ENCODE data around the gene NASP. TPM values are rescaled to one million over a fixed set of nuclear protein-coding genes. Genes with fewer than 3 reads are reported as not detected.
A peak's percentile ranks its signal among the peaks of the same experiment; 100 is the strongest.

Gene NASP, protein sequence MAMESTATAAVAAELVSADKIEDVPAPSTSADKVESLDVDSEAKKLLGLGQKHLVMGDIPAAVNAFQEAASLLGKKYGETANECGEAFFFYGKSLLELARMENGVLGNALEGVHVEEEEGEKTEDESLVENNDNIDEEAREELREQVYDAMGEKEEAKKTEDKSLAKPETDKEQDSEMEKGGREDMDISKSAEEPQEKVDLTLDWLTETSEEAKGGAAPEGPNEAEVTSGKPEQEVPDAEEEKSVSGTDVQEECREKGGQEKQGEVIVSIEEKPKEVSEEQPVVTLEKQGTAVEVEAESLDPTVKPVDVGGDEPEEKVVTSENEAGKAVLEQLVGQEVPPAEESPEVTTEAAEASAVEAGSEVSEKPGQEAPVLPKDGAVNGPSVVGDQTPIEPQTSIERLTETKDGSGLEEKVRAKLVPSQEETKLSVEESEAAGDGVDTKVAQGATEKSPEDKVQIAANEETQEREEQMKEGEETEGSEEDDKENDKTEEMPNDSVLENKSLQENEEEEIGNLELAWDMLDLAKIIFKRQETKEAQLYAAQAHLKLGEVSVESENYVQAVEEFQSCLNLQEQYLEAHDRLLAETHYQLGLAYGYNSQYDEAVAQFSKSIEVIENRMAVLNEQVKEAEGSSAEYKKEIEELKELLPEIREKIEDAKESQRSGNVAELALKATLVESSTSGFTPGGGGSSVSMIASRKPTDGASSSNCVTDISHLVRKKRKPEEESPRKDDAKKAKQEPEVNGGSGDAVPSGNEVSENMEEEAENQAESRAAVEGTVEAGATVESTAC
- total RNA-seq = 88.2 and 114 TPM in 2 replicates

DNA sequence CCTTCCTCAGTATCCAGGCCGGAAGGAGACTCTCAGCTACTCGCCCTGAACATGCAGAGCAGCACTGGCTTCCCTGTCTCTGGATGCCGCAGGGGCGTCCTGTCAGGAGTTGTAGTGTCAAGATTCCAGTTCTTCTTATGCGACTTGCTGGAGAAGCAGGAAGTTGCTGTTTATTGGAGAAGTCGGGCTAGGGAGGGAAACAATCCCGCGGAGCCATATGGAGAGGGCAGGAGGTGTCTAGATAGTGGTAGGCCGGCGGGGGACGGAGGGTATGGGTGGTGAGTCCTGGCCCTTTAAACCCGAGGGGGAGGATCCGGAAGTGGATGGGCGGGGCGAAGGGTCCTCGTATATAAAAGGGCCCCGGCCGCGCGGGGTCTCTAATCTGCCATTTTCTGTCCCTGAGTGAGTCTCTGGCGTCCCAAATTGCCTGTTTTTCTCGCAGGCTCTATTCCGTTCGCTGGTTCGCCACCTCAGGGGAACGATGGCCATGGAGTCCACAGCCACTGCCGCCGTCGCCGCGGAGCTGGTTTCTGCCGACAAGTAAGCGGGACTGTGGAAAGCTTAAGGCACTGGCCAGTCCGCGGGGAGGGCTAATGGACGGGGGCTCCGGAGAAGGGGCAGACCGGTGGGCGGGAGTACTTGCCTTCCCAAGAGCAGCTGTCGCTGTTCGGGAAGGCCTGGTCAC is at the start of gene NASP:
Gene NASP, plus strand, starts transcription at position 376 of the 685 bp plus-strand sequence. Its CDS starts 106 bp downstream, at position 482.
- peak; percentile 85 for DNase-seq

DNA sequence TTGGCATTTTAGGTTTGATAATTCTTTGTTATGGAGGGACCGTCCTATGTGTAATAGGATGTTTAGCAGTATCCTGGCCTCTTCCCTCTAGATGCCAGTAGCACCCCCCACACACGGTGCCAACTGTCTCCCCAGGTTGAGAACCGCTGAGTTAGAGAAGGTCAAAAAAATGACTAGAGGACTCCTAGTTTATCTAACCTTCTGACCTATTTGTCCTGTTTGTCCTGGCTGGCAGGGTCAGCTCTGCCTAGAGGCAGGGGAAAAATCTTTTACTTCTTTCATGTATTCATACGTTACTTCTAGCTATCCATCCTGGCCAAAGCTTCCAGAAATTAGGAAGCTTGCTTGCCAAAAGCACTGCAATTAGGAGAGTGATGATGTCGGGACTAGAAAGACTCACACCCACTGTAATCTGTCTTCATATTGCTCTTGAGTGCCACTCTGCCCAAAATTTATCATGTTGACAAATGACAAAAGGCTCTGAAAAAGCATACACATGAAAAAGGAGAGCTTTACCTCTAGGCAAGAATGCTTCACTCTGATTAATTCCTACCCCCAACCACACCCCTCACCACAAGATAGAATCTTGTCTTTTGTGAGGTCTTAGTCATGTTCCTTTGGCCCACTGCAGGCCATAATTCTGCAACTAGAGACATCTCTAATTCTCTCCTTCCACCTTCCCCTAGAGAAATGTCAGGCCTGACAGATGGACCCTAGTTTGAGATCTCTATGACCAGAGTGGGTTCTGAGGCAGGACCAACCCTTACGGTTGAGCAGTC is 47.7 kb upstream of the NASP start:
- DNase-seq = no peak

DNA sequence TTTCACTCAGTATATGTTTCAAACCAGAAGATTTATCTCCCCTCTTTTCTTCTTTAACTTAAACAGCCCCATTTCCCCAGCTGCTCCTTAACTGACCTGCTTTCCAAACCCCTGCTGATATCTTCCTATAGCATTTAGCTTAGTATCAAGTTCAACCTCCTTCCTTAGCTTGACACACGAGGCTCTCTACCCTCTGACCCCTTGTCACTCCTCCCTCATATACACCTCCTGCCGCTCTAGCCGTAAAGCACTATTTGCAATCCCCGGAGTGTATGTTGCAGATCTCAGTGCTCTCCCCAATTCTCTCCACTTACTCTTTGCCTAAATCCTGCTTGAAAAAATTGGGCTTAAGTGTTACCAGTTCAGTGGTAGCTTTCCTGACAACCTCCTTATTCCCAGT is 47.0 kb upstream of the NASP start:
- no peak for DNase-seq

DNA sequence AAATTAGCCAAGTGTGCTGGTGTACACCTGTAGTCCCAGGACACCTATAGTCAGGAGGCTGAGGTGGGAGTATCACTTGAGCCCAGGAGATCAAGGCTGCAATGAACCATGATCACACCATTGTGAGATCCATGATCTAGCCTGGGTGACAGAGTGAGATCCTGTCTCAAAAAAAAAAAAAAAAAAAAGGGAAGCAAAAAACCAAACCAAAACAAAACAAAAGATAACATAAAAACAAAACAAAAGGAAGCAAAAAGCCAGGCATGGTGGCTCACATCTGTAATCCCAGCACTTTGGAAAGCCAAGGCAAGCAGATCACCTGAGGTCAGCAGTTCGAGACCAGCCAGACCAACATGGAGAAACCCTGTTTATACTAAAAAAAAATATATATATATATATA is 42.6 kb upstream of the NASP start:
- DNase-seq = no peak

DNA sequence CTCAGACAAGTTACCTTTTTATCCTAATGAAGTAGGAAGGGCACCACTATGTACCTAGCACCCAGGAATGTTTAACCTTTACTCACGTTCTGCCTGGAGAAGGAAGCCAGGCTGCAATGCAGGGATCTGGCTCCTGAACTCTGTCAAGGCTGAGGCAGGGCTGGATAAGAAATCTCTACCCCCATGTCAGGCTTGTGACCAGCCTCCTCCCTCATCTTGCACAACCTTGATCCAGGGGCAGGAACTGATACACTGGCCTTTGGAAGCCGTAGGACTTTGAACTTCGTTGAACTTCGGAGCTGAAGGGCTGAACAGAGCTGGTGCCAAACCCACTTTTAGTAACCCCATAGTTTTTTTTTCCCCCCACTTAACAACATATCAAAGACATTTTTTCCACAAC is 41.2 kb upstream of the NASP start:
- no peak for DNase-seq

DNA sequence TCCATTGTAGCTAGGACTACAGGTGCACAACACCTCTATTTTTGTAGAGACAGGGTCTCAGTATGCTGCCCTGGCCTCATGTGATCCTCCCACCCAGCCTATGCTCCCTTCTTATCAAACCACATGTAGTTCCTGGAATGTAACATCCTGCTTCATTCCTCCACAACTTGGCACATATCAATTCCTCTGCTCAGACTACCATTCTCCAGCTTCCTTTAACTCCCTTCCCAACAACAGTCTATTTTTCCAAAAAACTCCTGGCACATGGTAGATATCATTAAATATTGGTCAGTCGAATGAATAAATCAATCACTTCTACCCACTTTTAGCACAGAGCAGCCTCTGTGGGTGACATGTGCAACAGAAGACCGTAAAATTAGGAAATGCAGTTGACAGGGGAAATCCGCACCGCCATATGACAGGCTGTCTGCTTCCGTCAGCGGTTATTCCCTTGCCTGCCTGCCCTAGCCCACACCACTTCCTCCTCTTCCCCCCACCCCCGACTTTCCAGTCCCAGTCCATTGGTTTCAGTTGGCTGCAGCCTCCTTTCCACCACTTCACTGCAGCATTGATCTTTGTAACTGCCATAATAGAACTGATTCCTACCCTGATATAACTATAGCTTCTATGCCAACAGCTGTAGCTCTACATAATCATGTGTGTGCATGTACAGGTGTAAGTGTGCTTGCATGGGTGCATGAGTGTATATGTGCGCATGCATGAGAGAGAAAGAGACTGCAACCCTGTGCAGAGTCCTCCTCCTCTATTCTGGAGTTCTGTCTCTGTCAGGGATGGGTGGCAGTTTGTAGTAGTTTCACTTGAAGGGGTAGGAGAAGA is 40.0 kb upstream of the NASP start:
- peak; percentile 76 for DNase-seq

DNA sequence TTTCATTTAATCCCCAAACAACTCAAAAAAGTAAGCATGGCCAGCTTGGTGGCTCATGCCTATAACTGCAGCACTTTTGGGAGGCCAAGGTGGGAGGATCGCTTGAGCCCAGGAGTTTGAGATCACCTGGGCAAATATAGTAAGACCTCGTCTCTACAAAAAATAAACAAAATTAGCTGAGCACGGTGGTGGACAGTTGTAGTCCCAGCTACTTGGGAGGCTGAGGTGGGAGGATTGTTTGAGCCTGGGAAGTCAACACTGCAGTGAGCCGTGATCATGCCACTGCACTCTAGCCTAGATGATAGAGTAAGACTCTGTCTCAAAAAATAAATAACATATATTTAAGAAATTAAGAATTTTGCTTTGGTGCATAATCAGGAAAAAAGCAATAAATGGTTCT is 39.3 kb upstream of the NASP start:
- DNase-seq = no peak

DNA sequence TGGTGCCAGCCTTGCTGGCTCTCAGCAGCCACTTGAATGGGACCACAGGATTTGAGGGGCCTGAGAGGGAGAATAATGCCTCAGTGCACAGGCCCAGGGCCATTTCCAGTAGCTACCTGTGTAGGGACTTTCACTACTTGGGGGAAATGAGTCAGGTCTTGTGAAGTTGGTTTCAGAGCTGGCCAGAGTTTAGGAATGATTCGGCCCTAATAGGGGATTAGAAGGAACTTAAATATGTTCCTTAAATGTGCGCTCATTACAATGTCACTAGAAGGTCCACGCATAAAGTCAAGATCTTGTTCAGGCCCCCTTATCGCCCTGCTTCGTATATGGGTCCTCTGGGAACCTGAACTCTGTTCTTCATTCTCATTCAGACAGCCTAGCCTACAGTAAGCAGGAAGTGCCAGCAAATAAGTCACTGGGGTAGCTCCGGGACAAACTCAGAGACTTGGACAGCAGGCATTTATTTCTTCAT is 38.8 kb upstream of the NASP start:
- DNase-seq = peak; percentile 41

DNA sequence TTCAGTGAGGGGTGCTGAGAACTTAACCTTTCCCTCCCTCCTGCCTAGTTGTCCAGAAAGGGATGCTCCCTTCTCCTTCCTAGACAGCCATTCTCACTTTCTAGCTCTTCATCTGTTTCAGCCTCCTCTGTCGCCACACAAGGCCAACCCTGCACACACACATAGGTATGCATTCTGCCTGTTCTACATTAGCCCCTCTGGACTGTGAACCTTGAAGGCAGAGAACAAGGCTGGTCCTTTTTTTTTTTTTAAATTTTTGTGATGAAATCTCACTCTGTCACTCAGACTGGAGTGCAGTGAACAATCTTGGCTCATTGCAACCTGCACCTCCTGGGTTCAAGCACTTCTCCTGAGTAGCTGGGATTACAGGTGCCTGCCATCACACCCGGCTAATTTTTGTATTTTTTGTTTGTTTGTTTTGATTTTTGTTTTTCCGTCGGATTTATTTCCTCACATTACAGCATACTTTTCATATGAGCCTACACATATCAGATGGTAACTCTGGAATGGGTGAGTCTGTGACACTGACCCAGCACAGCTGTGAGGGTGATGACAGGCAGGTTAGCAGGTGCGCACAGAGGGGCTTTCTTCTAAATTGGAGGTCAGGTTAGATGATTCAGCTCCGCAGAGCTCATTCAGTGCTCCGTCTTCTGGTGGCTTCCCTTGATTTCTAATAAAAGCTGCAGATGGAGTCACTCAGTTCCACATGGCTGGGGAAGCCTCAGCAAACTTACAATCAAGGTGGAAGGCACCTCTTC is 38.1 kb upstream of the NASP start:
- DNase-seq = no peak

DNA sequence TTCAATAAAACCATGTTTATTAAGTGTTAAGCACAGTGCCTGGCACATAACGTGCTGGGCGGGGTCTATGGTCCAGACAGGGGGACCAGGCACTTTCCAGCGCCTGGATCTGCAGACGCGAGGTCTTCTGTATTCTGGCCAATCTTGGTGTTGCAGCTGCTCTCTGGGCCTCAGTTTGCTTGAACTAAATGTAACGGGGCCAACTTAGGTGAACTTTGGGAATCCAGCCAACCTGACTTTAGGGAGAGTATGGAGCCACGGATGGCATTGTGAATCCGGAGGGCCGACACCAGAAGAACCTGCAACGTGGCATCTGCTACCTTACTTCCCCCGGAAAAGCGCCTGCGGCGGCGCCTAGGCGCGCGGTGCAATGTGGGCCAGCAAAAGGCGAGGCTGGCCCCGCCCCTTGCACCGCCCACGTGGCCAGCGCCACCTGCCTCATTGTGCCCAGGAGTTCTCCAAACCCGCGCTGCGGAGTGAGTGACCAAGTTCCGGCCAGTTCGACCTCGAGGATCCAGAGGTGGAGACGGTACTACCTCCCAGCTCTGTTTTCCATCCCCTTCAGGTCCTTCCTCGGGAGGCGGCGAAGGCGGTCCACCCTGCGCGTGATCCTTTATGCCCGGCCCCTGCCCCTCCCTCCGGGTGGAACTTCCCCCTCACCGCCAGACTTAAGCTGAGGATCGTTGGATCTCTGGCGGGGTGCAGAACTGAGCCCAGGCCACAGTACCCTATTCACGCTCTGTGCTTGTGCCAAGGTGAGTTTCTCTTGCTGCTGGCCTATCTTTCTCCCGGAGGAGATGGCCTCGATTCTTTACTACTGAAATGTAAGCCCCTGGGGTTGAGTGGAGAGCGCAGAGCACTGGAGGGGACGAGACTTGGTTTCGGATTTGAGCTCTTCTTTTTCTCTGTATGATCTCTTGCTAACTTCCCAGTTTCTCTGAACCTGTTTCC is 33.2 kb upstream of the NASP start, which contains the start of gene AKR1A1:
Gene AKR1A1, plus strand, starts transcription at position 426 of the 951 bp plus-strand sequence. CDS start 10,969 bp downstream, outside the sequence.
- DNase-seq = peak; percentile 88

DNA sequence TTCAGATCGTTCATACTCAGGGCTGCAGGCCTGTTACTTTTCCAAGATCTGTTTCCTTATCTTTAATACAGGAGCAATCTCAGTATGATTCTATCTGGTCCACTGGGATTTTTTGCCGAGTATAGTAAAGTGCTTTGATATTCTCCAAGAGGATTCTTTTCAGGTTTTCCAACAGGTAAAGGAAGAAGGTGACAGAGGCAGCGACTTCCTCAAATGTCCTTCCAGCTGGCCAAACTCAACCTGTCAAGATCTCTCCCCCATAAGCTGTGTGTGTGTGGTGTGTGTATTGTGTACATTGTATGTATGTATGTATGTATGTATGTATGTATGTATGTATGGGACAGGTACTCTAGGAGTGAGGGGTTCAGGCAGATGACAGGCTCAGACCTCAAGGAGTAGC is 32.2 kb upstream of the NASP start:
- no peak for DNase-seq

DNA sequence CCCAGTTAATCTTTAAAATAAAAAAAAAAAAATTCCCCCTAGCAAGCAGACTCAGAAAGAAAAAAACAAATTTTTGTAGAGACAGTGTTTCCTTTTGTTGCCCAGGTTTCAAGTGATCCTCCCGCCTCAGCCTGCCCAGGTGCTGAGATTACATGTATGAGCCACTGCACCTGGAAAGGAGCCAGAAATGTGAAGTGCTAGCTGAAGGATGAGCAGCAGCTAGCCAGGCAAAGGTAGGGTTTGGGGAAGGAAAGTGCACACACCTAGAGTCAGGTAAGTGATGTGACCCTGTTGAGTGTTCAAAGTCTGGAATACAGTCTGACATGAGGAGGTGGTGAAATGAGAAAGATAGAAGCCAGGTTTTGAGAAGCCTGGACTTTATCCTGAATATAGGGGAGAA is 31.5 kb upstream of the NASP start:
- DNase-seq = peak; percentile 18

DNA sequence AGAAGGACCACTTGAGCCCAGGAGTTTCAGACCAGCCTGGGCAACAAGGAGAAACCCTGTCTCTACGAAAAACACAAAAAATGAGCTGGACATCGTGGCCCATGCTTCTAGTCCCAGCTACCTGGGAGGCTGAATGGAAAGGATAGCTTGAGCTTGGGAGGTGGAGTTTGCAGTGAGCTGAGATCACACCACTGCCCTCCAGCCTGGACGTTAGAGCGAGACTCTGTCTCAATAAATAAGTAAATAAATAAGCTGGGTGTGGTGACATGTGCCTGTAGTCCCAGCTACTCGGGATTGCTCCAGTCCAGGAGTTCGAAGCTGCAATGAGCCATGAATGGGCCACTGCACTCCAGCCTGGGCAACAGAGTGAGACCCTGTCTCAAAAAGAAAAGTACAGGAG is 29.6 kb upstream of the NASP start:
- no peak for DNase-seq

DNA sequence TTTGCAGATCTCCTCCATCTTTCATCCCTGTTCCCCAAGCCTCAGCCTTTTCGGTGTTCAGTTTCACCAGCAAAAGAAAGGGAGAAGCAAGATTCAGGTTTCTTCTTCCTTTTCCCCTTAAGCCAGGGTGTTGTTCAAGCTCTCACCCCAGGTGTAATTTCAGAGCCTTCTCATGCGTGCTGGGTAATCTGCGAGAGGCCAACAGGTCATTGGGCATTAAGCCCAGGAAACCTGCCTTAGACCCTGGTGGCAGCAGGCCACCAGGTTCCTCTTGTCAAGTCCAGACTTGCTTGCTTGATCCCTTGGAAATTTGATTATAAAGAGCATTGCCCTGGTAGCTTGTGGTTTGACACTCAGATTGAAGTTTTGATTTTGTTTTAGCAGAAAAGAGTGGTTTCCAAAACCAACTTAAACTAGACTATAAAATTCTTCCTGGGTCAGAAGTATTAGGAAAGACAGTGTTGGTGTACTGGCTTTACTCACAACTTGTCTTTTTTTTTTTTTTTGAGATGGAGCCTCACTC is 26.4 kb upstream of the NASP start:
- DNase-seq = no peak

DNA sequence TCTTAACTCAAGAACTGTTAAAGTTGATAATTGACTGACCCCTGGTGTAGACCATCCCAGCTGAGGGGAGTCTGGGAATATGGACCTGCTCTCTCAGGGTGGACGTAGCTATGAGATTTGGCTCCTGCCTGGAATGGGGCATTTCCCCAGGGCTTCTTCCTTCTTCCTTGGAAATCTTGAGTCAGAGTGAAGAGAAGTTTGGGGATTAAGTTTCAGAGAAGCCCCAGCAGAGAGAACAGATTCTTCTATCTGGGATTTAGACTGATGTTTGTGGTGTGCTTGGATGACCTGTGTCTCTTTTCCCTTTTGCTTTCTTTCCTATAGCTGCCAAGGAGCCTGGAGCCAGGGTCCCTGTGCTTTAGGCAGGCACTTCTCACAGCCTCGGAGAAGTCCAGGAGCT is 20.0 kb upstream of the NASP start:
- no peak for DNase-seq

DNA sequence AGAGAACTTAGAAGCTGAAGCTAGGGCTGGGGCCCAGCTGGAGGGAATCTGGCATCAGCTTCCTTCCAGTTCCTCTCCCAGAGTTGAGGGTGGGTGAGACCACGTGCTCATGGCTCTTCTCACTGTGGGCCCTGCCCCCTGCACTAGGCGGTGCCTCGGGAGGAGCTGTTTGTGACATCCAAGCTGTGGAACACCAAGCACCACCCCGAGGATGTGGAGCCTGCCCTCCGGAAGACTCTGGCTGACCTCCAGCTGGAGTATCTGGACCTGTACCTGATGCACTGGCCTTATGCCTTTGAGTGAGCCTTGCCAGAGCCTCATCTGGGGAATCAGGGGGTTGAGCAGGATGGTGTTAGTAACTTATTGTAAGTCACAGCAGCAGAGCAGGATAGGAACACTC is 17.1 kb upstream of the NASP start:
- peak; percentile 69 for DNase-seq

DNA sequence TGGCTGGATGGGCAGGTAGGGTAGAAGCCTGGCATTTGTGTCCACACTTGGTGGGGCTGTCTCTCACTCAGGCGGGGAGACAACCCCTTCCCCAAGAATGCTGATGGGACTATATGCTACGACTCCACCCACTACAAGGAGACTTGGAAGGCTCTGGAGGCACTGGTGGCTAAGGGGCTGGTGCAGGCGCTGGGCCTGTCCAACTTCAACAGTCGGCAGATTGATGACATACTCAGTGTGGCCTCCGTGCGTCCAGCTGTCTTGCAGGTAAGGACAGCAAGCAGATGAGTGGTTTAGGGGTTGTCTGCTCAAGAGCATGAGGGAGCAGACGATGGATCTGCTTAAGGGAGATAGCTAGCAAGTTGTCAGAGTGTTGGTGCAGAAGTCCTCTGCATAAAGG is 15.9 kb upstream of the NASP start:
- DNase-seq = no peak

DNA sequence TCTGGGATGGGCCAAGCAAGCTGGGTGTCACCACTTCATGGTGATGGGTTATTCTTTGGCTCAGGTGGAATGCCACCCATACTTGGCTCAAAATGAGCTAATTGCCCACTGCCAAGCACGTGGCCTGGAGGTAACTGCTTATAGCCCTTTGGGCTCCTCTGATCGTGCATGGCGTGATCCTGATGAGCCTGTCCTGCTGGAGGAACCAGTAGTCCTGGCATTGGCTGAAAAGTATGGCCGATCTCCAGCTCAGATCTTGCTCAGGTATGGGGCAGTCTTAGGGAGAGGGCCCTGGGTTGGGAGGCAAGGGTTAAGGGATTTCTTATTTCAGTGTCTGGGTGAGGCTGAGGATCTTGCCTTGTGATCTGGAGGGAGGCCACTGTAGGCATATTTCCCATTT is 15.4 kb upstream of the NASP start:
- DNase-seq = no peak

DNA sequence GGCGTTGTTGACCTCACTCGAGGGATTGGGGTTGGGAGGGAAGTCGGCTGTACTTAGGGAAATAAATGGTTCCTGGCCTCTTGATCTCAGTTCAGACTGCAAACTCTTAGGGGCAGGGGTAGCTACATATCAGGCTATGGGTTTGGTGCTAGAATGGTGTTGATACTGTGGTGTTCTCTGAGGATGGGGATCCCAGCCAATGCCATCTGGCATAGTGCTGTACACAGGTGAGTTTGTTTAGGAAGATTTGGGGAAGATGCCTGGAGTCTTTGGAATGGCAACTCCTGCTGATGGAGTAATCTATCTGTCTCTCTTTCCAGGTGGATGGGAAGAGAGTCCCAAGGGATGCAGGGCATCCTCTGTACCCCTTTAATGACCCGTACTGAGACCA is 14.3 kb upstream of the NASP start:
- no peak for DNase-seq
